ENCODE measurements around the gene MIA3. TPM values are rescaled to one million over a fixed set of nuclear protein-coding genes. Genes with fewer than 3 reads are reported as not detected.
"Not testable (repeated sequence)": the region's sequence is repeated elsewhere in the genome, so short reads cannot be mapped to it uniquely, and the experiment has no call there.

Gene MIA3
- 10 to 100 TPM; 39.6 to 69.4 (median 51.6) TPM for polyA plus RNA-seq (ENCODE audit: insufficient read length in 10 of 10)
- long read RNA-seq, donor 1, partial matches to known transcripts, result 7 of 8 reads
- long read RNA-seq, donor 1, other reads (novel, unspliced or antisense), result 0 of 8 reads
- long read RNA-seq, donor 2, partial matches to known transcripts, result 0 of 1 reads
- long read RNA-seq, donor 2, other reads (novel, unspliced or antisense), result 0 of 1 reads
- long read RNA-seq, donor 3, result 0 reads
- long read RNA-seq, donor 4, full-length matches to known transcripts, result 2 of 2 reads
- long read RNA-seq, donor 4, partial matches to known transcripts, result 0 of 2 reads
- long read RNA-seq, donor 4, other reads (novel, unspliced or antisense), result 0 of 2 reads
- long read RNA-seq, donor 5, partial matches to known transcripts, result 0 of 2 reads
- long read RNA-seq, donor 5, other reads (novel, unspliced or antisense), result 0 of 2 reads
- long read RNA-seq, donor 6, partial matches to known transcripts, result 16 of 19 reads
- long read RNA-seq, donor 6, other reads (novel, unspliced or antisense), result 0 of 19 reads
- long read RNA-seq, donor 7, partial matches to known transcripts, result 0 of 2 reads
- long read RNA-seq, donor 7, other reads (novel, unspliced or antisense), result 0 of 2 reads
- long read RNA-seq, donor 8, partial matches to known transcripts, result 25 of 27 reads
- long read RNA-seq, donor 8, other reads (novel, unspliced or antisense), result 0 of 27 reads
- long read RNA-seq, donor 9, result 0 reads

- peak in 2 of 3 donors; percentile 34 to 80 for DNase-seq
Measured at GRCh38 chr1:222618001-222618879, at the start of gene MIA3. Gene MIA3 (plus strand): TSS chr1:222618097. CDS start chr1:222618111, 14 bp downstream.

GRCh38 chr1:222570837-222571236 is 47.1 kb upstream of the MIA3 start:
- DNase-seq, result no peak

GRCh38 chr1:222579316-222579715 is 38.6 kb upstream of the MIA3 start:
- DNase-seq, result no peak

- no peak for DNase-seq
Measured at GRCh38 chr1:222582099-222582774, 35.7 kb upstream of the MIA3 start.

- DNase-seq, result peak in 1 of 3 donors; percentile 3
Measured at GRCh38 chr1:222583079-222583478, 34.8 kb upstream of the MIA3 start.

- no peak for DNase-seq
Measured at GRCh38 chr1:222586842-222587241, 31.1 kb upstream of the MIA3 start.

GRCh38 chr1:222588135-222588534 is 29.8 kb upstream of the MIA3 start:
- peak in 1 of 3 donors; percentile 3 for DNase-seq

GRCh38 chr1:222589462-222590302 is 28.2 kb upstream of the MIA3 start, which contains the start of gene TAF1A:
Gene TAF1A (minus strand): TSS chr1:222589933.
- DNase-seq, result peak; percentile 88 to 97 (median 94)

- no peak for DNase-seq
Measured at GRCh38 chr1:222592171-222592570, 25.7 kb upstream of the MIA3 start.

- DNase-seq, result no peak
Measured at GRCh38 chr1:222594789-222595188, 23.1 kb upstream of the MIA3 start.

GRCh38 chr1:222596696-222597095 is 21.2 kb upstream of the MIA3 start:
- no peak for DNase-seq

GRCh38 chr1:222600281-222600680 is 17.6 kb upstream of the MIA3 start:
- no peak for DNase-seq

GRCh38 chr1:222601257-222601656 is 16.6 kb upstream of the MIA3 start:
- DNase-seq, result no peak

GRCh38 chr1:222606757-222607156 is 11.1 kb upstream of the MIA3 start:
- DNase-seq, result no peak

GRCh38 chr1:222609111-222609510 is 8.8 kb upstream of the MIA3 start:
- not testable (repeated sequence) for DNase-seq

GRCh38 chr1:222610728-222611127 is 7.2 kb upstream of the MIA3 start:
- DNase-seq, result no peak

- no peak for DNase-seq
Measured at GRCh38 chr1:222613627-222614026, 4.3 kb upstream of the MIA3 start.

GRCh38 chr1:222616525-222616924 is 1.4 kb upstream of the MIA3 start:
- DNase-seq, result peak in 2 of 3 donors; percentile 46 to 76

- peak; percentile 96 to 97 (median 96) for DNase-seq
Measured at GRCh38 chr1:222617367-222617951, 438 bp upstream of the MIA3 start.
